HCT116 (cell line): ENCODE results near the gene TMEM131. TPM values are rescaled to one million over a fixed set of nuclear protein-coding genes. Genes with fewer than 3 reads are reported as not detected.
A peak's percentile ranks its signal among the peaks of the same experiment; 100 is the strongest.
"Not testable (repeated sequence)": the region's sequence is repeated elsewhere in the genome, so short reads cannot be mapped to it uniquely, and the experiment has no call there.

Experiments used
- ATAC-seq: fragments of 200-7000 bp; cut with Tn5 transposase; 2 replicates; pipeline ENCODE4 v1.9.1; 2020; ENCODE audit warnings: mild to moderate bottlenecking, moderate library complexity
- BruUV-seq: library from RNA; stranded (reverse); fragments of 400-500 nt; replicated peaks from 2 replicates; lab custom pipeline; 2021; lab: Mats Ljungman, UMichigan
- CTCF ChIA-PET: fragments of 300-600 bp; sonication (Branson Sonifier 250); formaldehyde crosslinking; loops from one replicate; lab custom pipeline; 2021; ENCODE audit warnings: antibody characterized with exemption; lab: Charles Lee
- POLR2A ChIA-PET: fragments of 300-600, 350-600 bp; sonication (Branson Sonifier 250); formaldehyde crosslinking; loops from one replicate; lab custom pipeline; 2021; ENCODE audit warnings: antibody characterized with exemption; lab: Charles Lee
- RAD21 ChIA-PET, 2 experiments: fragments of 300-600 bp; sonication (Branson Sonifier 250); formaldehyde crosslinking; loops; one replicate each; lab custom pipeline; 2023; ENCODE audit warnings: low total read pairs in 2 of 2; ENCODE audit not compliant: uncharacterized antibody in 2 of 2, unreplicated experiment in 2 of 2, low non-redundant PET in 1 of 2; lab: Charles Lee
- DNase-seq: peaks from one replicate; pipeline ENCODE4 v3.0.0-alpha.2; 2010; ENCODE audit warnings: low read depth, low spot score
- H2AFZ ChIP-seq: fragments of 200-600 bp; shearing (Covaris generic), sonication (generic); 2 replicates; pipeline ENCODE4 v1.6.1; 2017; ENCODE audit warnings: low read depth, mixed run types, mixed read lengths, antibody characterized with exemption, low read length; ENCODE audit not compliant: poor library complexity, severe bottlenecking
- H3K27ac ChIP-seq: 2 replicates; pipeline ENCODE4 v1.5.1; 2012; ENCODE audit warnings: low read depth, low read length
- H3K27me3 ChIP-seq: fragments of 200-600 bp; sonication (generic); 2 replicates; pipeline ENCODE4 v1.6.1; 2016; ENCODE audit warnings: mixed run types, low read length, mixed read lengths; ENCODE audit not compliant: insufficient read depth
- H3K36me3 ChIP-seq, 2 experiments: fragments of 200-500 bp in 1 of 2; fragments of 200-600 bp in 1 of 2; sonication (Bioruptor generic) in 1 of 2; sonication (generic) in 1 of 2; 2 replicates each; pipeline versions ENCODE4 v1.5.1 to v1.6.1; 2014 to 2016; ENCODE audit warnings: low read length in 2 of 2, inconsistent platforms in 1 of 2, mixed read lengths in 1 of 2, mixed run types in 1 of 2; ENCODE audit not compliant: insufficient read depth in 2 of 2, control insufficient read depth in 1 of 2
- H3K4me1 ChIP-seq, 2 experiments: fragments of 200-600 bp in 1 of 2; sonication (generic) in 1 of 2; 2 replicates each; pipeline versions ENCODE4 v1.5.1 to v1.6.1; 2012 to 2017; ENCODE audit warnings: low read length in 2 of 2, inconsistent platforms in 1 of 2, mild to moderate bottlenecking in 1 of 2, mixed read lengths in 1 of 2, mixed run types in 1 of 2, moderate library complexity in 1 of 2; ENCODE audit not compliant: insufficient read depth in 2 of 2, control insufficient read depth in 1 of 2
- H3K4me2 ChIP-seq: fragments of 200-600 bp; sonication (generic); 2 replicates; pipeline ENCODE4 v1.6.1; 2017; ENCODE audit warnings: mixed run types, low read length, mixed read lengths
- H3K4me3 ChIP-seq, 2 experiments: fragments of 200-600 bp in 1 of 2; sonication (generic) in 1 of 2; replicated peaks in 1 of 2; 2 replicates each; pipeline ENCODE4 v1.5.1; 2011 to 2016; ENCODE audit warnings: low read length in 2 of 2, control low read depth in 1 of 2, low read depth in 1 of 2, mild to moderate bottlenecking in 1 of 2, mixed read lengths in 1 of 2, mixed run types in 1 of 2
- H3K79me2 ChIP-seq: fragments of 200-600 bp; sonication (generic); 2 replicates; pipeline ENCODE4 v1.6.1; 2017; ENCODE audit warnings: mild to moderate bottlenecking, mixed run types, low read length, moderate library complexity, mixed read lengths; ENCODE audit not compliant: insufficient read depth
- H3K9ac ChIP-seq: fragments of 200-600 bp; sonication (generic); 2 replicates; pipeline ENCODE4 v1.6.1; 2016; ENCODE audit warnings: low read length, mixed read lengths
- H3K9me2 ChIP-seq: fragments of 200-600 bp; sonication (generic), shearing (Covaris generic); 2 replicates; pipeline ENCODE4 v1.6.1; 2017; ENCODE audit warnings: mixed run types, mild to moderate bottlenecking, moderate library complexity; ENCODE audit not compliant: insufficient read depth
- H3K9me3 ChIP-seq, 2 experiments: fragments of 200-500 bp in 1 of 2; fragments of 200-600 bp in 1 of 2; sonication (Bioruptor generic) in 1 of 2; sonication (generic) in 1 of 2; 2 replicates each; pipeline ENCODE4 v1.6.1; 2014 to 2017; ENCODE audit warnings: low read length in 2 of 2, mixed read lengths in 2 of 2, inconsistent platforms in 1 of 2, low read depth in 1 of 2, mild to moderate bottlenecking in 1 of 2, mixed run types in 1 of 2, moderate library complexity in 1 of 2; ENCODE audit not compliant: control insufficient read depth in 1 of 2, insufficient read depth in 1 of 2
- H4K20me1 ChIP-seq: fragments of 200-600 bp; sonication (generic), shearing (Covaris generic); 2 replicates; pipeline ENCODE4 v1.6.1; 2017; ENCODE audit warnings: mixed run types, mild to moderate bottlenecking, moderate library complexity; ENCODE audit not compliant: insufficient read depth
- CBX3 ChIP-seq: IDR thresholded peaks from 2 replicates; pipeline ENCODE4 v1.6.1; 2012; ENCODE audit warnings: low read depth
- CEBPB ChIP-seq: IDR thresholded peaks from 2 replicates; pipeline ENCODE4 v1.6.1; 2012; ENCODE audit warnings: low read depth
- CTCF ChIP-seq, 3 experiments: fragments of 200-600 bp in 1 of 3; sonication (generic) in 1 of 3; IDR thresholded peaks in 2 of 3; conservative IDR thresholded peaks in 1 of 3; 2 replicates each; pipeline ENCODE4 v1.5.1; 2012 to 2017; ENCODE audit warnings: low read depth in 2 of 3, low read length in 2 of 3, antibody characterized with exemption in 1 of 3, borderline replicate concordance in 1 of 3, control low read depth in 1 of 3, mild to moderate bottlenecking in 1 of 3, mixed read lengths in 1 of 3, mixed run types in 1 of 3, moderate library complexity in 1 of 3; ENCODE audit not compliant: insufficient read depth in 1 of 3
- FOSL1 ChIP-seq: IDR thresholded peaks from 2 replicates; pipeline ENCODE4 v1.6.1; 2012; ENCODE audit warnings: low read depth
- POLR2A ChIP-seq: IDR thresholded peaks from 2 replicates; pipeline ENCODE4 v1.7.0; 2011; ENCODE audit warnings: borderline replicate concordance; ENCODE audit not compliant: insufficient read depth, insufficient read length; ENCODE audit errors: extremely low read depth
- RAD21 ChIP-seq: IDR thresholded peaks from 2 replicates; pipeline ENCODE4 v1.6.1; 2012; ENCODE audit warnings: low read depth, mild to moderate bottlenecking
- SP1 ChIP-seq: IDR thresholded peaks from 2 replicates; pipeline ENCODE4 v1.6.1; 2012; ENCODE audit warnings: low read depth
- YY1 ChIP-seq: IDR thresholded peaks from 2 replicates; pipeline ENCODE4 v1.6.1; 2011; ENCODE audit warnings: low read length, low read depth, moderate library complexity, mild to moderate bottlenecking; ENCODE audit not compliant: insufficient replicate concordance; ENCODE audit errors: extremely low read depth
- intact Hi-C: fragments of 100-400 bp; cut with micrococcal nuclease; formaldehyde crosslinking; loops from 2 replicates; pipeline ENCODE4 v1.10.0; 2022
- total RNA-seq: library from RNA; stranded (reverse); gene quantifications from one replicate; pipeline ENCODE4 v1.2.1, GENCODE V29; 2021; ENCODE audit not compliant: unreplicated experiment
- TF ChIP-seq, protein P1 (sequence below): IDR thresholded peaks from 2 replicates; pipeline ENCODE4 v1.6.1; 2012

TMEM131 gene
- total RNA-seq, 1 experiment from 2014 or later: 51.5 TPM

DNA sequence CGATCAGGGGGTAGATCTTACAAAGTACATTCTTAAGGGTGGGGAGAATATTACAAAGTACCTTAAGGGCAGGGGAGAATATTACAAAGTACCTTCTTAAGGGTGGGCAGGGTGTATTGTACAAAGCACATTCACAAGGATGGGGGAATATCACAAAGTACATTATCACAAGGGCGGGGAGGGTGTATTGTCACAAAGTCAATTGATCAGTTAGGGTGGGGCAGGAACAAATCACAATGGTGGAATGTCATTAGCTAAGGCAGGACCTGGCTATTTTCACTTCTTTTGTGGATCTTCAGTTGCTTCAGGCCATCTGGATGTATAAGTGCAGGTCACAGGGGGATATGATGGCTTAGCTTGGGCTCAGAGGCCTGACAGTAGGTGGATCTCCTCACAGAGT lies 49.0 kb upstream of the TMEM131 start:
- BruUV-seq, POLR2A ChIA-PET, H3K27me3 ChIP-seq: not testable (repeated sequence)

GRCh38 chr2:98043101-98043500 lies 47.4 kb upstream of the TMEM131 start:
- Histone ChIP-seq H3K9ac (no peak overlapping the region), H3K27me3 (no peaks in the 10 kb centered on the region), H2AFZ (no peak overlapping the region), H3K4me3 (no peak overlapping the region), H3K9me3 (peaks cover 4% of the 10 kb centered on the region in 2 experiments; a peak in 3 of 4 replicates), H3K4me1 (no peaks in the 10 kb centered on the region), H3K4me2 (no peak overlapping the region), H3K27ac (no peak overlapping the region), H3K36me3 (no peaks in the 10 kb centered on the region), H3K9me2 (no peaks in the 10 kb centered on the region), H3K79me2 (no peaks in the 10 kb centered on the region), H4K20me1 (no peaks in the 10 kb centered on the region)
- ATAC-seq (no peak), DNase-seq (no peak)
- no peak for TF ChIP-seq CEBPB
- POLR2A ChIA-PET: no interaction called here
- BruUV-seq: no TSS peak
- intact Hi-C loops: no loop called here
- CTCF ChIA-PET: no interaction called here
- RAD21 ChIA-PET: no interaction called here

More for the DNA sequence above, 49.0 kb upstream of the TMEM131 start:
- intact Hi-C loops, H3K4me3 ChIP-seq, ATAC-seq, H3K27ac ChIP-seq, H3K9me3 ChIP-seq, H4K20me1 ChIP-seq, H3K9me2 ChIP-seq, H3K9ac ChIP-seq, H2AFZ ChIP-seq, H3K79me2 ChIP-seq, DNase-seq, H3K4me1 ChIP-seq, H3K4me2 ChIP-seq, CTCF ChIA-PET, RAD21 ChIA-PET, H3K36me3 ChIP-seq: not testable (repeated sequence)
- TF ChIP-seq CBX3: peak; percentile 16; the same call in 1 of the 2 replicates

DNA sequence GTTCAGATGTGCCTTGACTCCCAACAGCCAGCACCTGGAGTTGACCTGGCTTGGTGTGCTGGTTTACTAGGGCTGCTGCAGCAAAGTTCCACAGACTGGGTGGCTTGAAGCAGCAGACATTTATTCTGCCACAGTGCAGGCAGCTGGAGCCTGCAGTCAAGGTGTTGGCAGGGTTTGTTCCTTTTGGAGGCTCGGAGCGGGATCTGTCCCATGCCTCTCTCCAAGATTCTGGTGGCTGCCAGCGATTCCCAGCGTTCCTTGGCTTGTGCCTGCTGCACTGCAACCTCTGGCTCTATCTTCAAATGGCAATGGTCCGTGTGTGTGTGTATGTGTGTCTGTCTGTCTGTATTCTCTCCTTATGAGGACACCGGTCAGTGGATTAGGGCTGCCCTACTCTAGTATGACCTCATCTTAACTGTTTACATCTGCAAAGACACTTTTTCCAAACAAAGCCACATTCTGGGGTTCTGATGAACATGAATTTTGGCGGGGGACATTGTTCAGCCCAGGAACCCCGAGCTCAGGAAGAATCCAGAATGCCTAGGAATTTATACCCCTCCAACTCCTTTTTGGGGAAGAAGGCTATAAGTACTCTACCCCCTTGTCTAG lies 44.7 kb upstream of the TMEM131 start:
- Histone ChIP-seq H2AFZ (no peak overlapping the region), H3K9me2 (no peaks in the 10 kb centered on the region), H3K79me2 (no peaks in the 10 kb centered on the region), H3K4me1 (no peaks in the 10 kb centered on the region), H3K4me2 (no peak overlapping the region), H3K9ac (no peak overlapping the region), H3K27me3 (no peaks in the 10 kb centered on the region), H4K20me1 (no peaks in the 10 kb centered on the region), H3K9me3 (peaks cover 0 to 4% of the 10 kb centered on the region in 2 experiments; a peak in 2 of 4 replicates), H3K4me3 (no peak overlapping the region), H3K27ac (no peak overlapping the region), H3K36me3 (no peaks in the 10 kb centered on the region)
- intact Hi-C loops: no loop called here
- POLR2A ChIA-PET: no interaction called here
- RAD21 ChIA-PET: no interaction called here
- no peak for DNase-seq
- no TSS peak for BruUV-seq
- ATAC-seq: no peak
- CTCF ChIA-PET: no interaction called here
- no peak for TF ChIP-seq POLR2A
- no peak for TF ChIP-seq CTCF (IDR thresholded peaks at IDR 0.05 in 2 of 3, conservative IDR thresholded peaks at IDR 0.05 in 1 of 3; ENCODE audit: borderline replicate concordance in 1 of 3, insufficient read depth in 1 of 3, low read depth in 2 of 3, low read length in 2 of 3)
- TF ChIP-seq YY1: no peak
- no peak for TF ChIP-seq RAD21
- TF ChIP-seq, protein P1, sequence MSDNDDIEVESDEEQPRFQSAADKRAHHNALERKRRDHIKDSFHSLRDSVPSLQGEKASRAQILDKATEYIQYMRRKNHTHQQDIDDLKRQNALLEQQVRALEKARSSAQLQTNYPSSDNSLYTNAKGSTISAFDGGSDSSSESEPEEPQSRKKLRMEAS: no peak
- TF ChIP-seq SP1: no peak
- no peak for TF ChIP-seq FOSL1
